ENCODE data around the gene SLC17A7. TPM values are rescaled to one million over a fixed set of nuclear protein-coding genes. Genes with fewer than 3 reads are reported as not detected.

Gene SLC17A7
- total and polyA plus RNA-seq, 2 donors (not counting 3 experiments of a cell fraction or from before 2014, with no cell fraction given) = 0.07 to 0.13 TPM

DNA sequence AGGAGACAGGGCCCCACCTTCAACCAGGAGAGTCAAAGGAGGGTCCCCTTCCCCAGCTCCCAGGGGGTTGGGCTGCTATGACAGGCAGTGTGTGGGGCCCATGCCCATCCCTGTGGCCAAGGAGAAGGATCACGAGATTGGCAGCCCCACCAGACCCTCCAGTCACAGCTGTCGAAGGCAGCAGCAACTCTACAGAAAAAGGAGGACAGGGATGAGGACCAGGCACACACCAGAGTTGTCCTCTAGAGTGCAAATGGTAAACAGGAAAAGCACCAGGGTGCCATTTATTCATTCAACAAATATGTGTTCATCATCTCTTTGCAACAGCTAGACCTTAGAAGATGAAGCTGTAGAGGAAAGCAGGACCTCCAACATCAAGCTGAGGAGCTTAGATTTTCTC lies 22.2 kb downstream of the SLC17A7 start:
- no peak overlapping the region for H3K4me3 ChIP-seq (replicated peaks in 1 of 3; ENCODE audit: insufficient read depth in 1 of 3, low read depth in 1 of 3, low read length in 3 of 3)
- BruUV-seq (replicated peaks) = no TSS peak
- no peak overlapping the region for H3K4me2 ChIP-seq (ENCODE audit: insufficient read depth, low read length)
- no peak for FAIRE-seq
- no peak overlapping the region for H3K9ac ChIP-seq (replicated peaks; ENCODE audit: extremely low read depth, insufficient read depth, low read length)
- DNase-seq (ENCODE audit: low read depth, low spot score) = no peak
- CTCF ChIA-PET = interaction anchor here (0.9 to 1.2 kb wide), 2 partner anchors 8 to 17 kb away, joined by 3 to 4 read pairs; no protein-coding TSS in a partner anchor
- TF ChIP-seq JUN (IDR thresholded peaks at IDR 0.05; ENCODE audit: borderline replicate concordance, insufficient read depth, insufficient read length, low read depth) = no peak
- TF ChIP-seq GATA2 (IDR thresholded peaks at IDR 0.05; ENCODE audit: insufficient read depth, insufficient read length, low read depth, low read length) = no peak
- TF ChIP-seq EZH2 (IDR thresholded peaks at IDR 0.05; ENCODE audit: borderline replicate concordance, low read depth, low read length, severe bottlenecking) = no peak
- no peak for TF ChIP-seq MYC (IDR thresholded peaks at IDR 0.05; ENCODE audit: low read depth, low read length)
- no peaks in the 10 kb centered on the region for H3K4me1 ChIP-seq (ENCODE audit: control insufficient read depth, extremely low read depth, insufficient read depth, low read length)
- H3K27ac ChIP-seq (ENCODE audit: insufficient read depth, low read depth, low read length) = no peak overlapping the region
- no peaks in the 10 kb centered on the region for H3K9me3 ChIP-seq (replicated peaks; ENCODE audit: control insufficient read depth, insufficient read depth, low read length)
- H3K9me1 ChIP-seq (replicated peaks; ENCODE audit: control insufficient read depth, extremely low read depth, insufficient read depth, low read length) = no peaks in the 10 kb centered on the region
- H4K20me1 ChIP-seq (replicated peaks; ENCODE audit: control insufficient read depth, extremely low read depth, insufficient read depth, low read length) = no peaks in the 10 kb centered on the region
- H3K27me3 ChIP-seq (ENCODE audit: control insufficient read depth in 2 of 2, insufficient read depth in 2 of 2, low read length in 2 of 2) = peaks cover 43 to 61% of the 10 kb centered on the region in 2 experiments
- no peak overlapping the region for H2AFZ ChIP-seq (ENCODE audit: low read depth, low read length)
- POLR2A ChIA-PET = no interaction called here
- H3K36me3 ChIP-seq (ENCODE audit: control insufficient read depth in 2 of 2, extremely low read depth in 1 of 2, insufficient read depth in 2 of 2, low read length in 2 of 2) = no peaks in the 10 kb centered on the region
- intact Hi-C loops (cut with micrococcal nuclease) = no loop called here
- dilution Hi-C loops (cut with MboI; ENCODE audit: extremely low pct_ligation_motif_present, low sequenced_read_pairs) = no loop called here
- no peaks in the 10 kb centered on the region for H3K79me2 ChIP-seq (ENCODE audit: control insufficient read depth, insufficient read depth, low read length)

DNA sequence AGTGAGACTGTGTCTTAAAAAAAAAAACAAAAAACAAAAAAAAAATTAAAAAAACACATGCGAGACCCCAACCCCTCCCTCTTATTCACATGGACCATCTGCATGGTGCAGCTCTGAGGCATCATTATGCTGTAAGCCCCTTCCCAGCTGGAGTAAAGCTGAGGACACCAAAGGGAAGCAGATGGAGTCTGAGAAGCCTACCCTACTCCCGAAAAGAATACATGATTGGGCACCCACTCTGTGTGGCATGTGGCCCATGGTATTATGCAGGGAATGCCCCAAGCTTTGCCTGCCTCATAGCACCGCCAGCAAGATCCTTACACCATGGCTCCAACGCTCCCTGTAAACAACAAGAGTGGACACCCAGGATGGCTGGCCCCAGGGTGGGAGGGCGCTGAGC lies 22.8 kb downstream of the SLC17A7 start:
- Histone ChIP-seq H3K4me1 (ENCODE audit: control insufficient read depth, extremely low read depth, insufficient read depth, low read length) (no peaks in the 10 kb centered on the region), H3K9me3 (replicated peaks; ENCODE audit: control insufficient read depth, insufficient read depth, low read length) (no peaks in the 10 kb centered on the region), H3K9me1 (replicated peaks; ENCODE audit: control insufficient read depth, extremely low read depth, insufficient read depth, low read length) (no peaks in the 10 kb centered on the region), H3K9ac (replicated peaks; ENCODE audit: extremely low read depth, insufficient read depth, low read length) (no peak overlapping the region), H3K4me2 (ENCODE audit: insufficient read depth, low read length) (no peak overlapping the region), H3K27me3 (ENCODE audit: control insufficient read depth in 2 of 2, insufficient read depth in 2 of 2, low read length in 2 of 2) (peaks cover 37 to 54% of the 10 kb centered on the region in 2 experiments), H2AFZ (ENCODE audit: low read depth, low read length) (no peak overlapping the region), H3K4me3 (replicated peaks in 1 of 3; ENCODE audit: insufficient read depth in 1 of 3, low read depth in 1 of 3, low read length in 3 of 3) (no peak overlapping the region), H3K79me2 (ENCODE audit: control insufficient read depth, insufficient read depth, low read length) (no peaks in the 10 kb centered on the region), H3K36me3 (ENCODE audit: control insufficient read depth in 2 of 2, extremely low read depth in 1 of 2, insufficient read depth in 2 of 2, low read length in 2 of 2) (no peaks in the 10 kb centered on the region), H4K20me1 (replicated peaks; ENCODE audit: control insufficient read depth, extremely low read depth, insufficient read depth, low read length) (no peaks in the 10 kb centered on the region), H3K27ac (ENCODE audit: insufficient read depth, low read depth, low read length) (no peak overlapping the region)
- CTCF ChIA-PET = interaction anchor here (1.2 kb wide), 1 partner anchor 17 kb away, joined by 3 read pairs; no protein-coding TSS in a partner anchor
- no peak for TF ChIP-seq MYC (IDR thresholded peaks at IDR 0.05; ENCODE audit: low read depth, low read length)
- no peak for TF ChIP-seq POLR2AphosphoS5 (IDR thresholded peaks at IDR 0.05; ENCODE audit: insufficient read depth, low read depth, low read length)
- TF ChIP-seq EZH2 (IDR thresholded peaks at IDR 0.05; ENCODE audit: borderline replicate concordance, low read depth, low read length, severe bottlenecking) = no peak
- FAIRE-seq = no peak
- dilution Hi-C loops (cut with MboI; ENCODE audit: extremely low pct_ligation_motif_present, low sequenced_read_pairs) = no loop called here
- intact Hi-C loops (cut with micrococcal nuclease) = no loop called here
- POLR2A ChIA-PET = no interaction called here
- DNase-seq (ENCODE audit: low read depth, low spot score) = no peak
- BruUV-seq (replicated peaks) = no TSS peak
